Spleen (tissue), 7 donors: ENCODE results near the gene ADGRG3.

Source experiments
- CTCF ChIP-seq, 11 experiments: fragments of 200-600 bp in 7 of 11; fragments of 450-650 bp in 4 of 11; sonication (generic) in 4 of 11; IDR thresholded peaks in 8 of 11; conservative IDR thresholded peaks in 3 of 11; 1 replicate in 7 of 11; 2 replicates in 4 of 11; pipeline versions ENCODE4 v1.4.0 to v1.8.0; 2016 to 2021; ENCODE audit warnings: antibody characterized with exemption in 11 of 11, inconsistent platforms in 4 of 11, mild to moderate bottlenecking in 1 of 11
- POLR2A ChIP-seq, 3 donors: fragments of 450-650 bp; IDR thresholded peaks; one replicate each; pipeline ENCODE4 v1.5.1; 2017; ENCODE audit warnings: antibody characterized with exemption in 3 of 3, mild to moderate bottlenecking in 1 of 3
- donor health status: DM: no; HTN: no; CAD: no; lungs with moderate emphysema.
- donor health status: DM: no; HTN: no; CAD: no.
- donor health status: DM: no; HTN: no; CAD: no.

- TF ChIP-seq CTCF (IDR thresholded peaks at IDR 0.05 in 8 of 11, conservative IDR thresholded peaks at IDR 0.05 in 3 of 11) (no peak), POLR2A (IDR thresholded peaks at IDR 0.05) (no peak)
Measured at GRCh38 chr16:57661510-57661909, 6.6 kb upstream of the ADGRG3 start.
